Measurements from ENCODE around the gene MMP1. TPM values are rescaled to one million over a fixed set of nuclear protein-coding genes. Genes with fewer than 3 reads are reported as not detected.

Gene MMP1
- total RNA-seq, 1 donor from 2014 or later: not detected

GRCh38 chr11:102824556-102824955, 26.6 kb upstream of the MMP1 start:
- no peaks in the 10 kb centered on the region for H3K36me3 Mint-ChIP-seq (ENCODE audit: low read depth, unreplicated experiment)
- H3K27me3 Mint-ChIP-seq (ENCODE audit: unreplicated experiment): no peaks in the 10 kb centered on the region
- no peak overlapping the region for H3K4me3 Mint-ChIP-seq (ENCODE audit: unreplicated experiment)
- DNase-seq (ENCODE audit: low spot score): no peak
- H3K4me1 Mint-ChIP-seq (ENCODE audit: unreplicated experiment): no peaks in the 10 kb centered on the region
- H3K9me3 Mint-ChIP-seq (ENCODE audit: unreplicated experiment): no peaks in the 10 kb centered on the region
- no peak for TF ChIP-seq CTCF (IDR thresholded peaks at IDR 0.05; ENCODE audit: unreplicated experiment)
- H3K27ac Mint-ChIP-seq (ENCODE audit: unreplicated experiment): no peak overlapping the region

GRCh38 chr11:102819491-102819890, 21.5 kb upstream of the MMP1 start:
- peaks cover 1% of the 10 kb centered on the region for H3K27me3 Mint-ChIP-seq (ENCODE audit: unreplicated experiment)
- H3K27ac Mint-ChIP-seq (ENCODE audit: unreplicated experiment): no peak overlapping the region

GRCh38 chr11:102813484-102813883, 15.5 kb upstream of the MMP1 start:
- DNase-seq (ENCODE audit: low spot score): no peak
- H3K4me1 Mint-ChIP-seq (ENCODE audit: unreplicated experiment): no peaks in the 10 kb centered on the region
- no peak overlapping the region for H3K4me3 Mint-ChIP-seq (ENCODE audit: unreplicated experiment)
- no peak for TF ChIP-seq CTCF (IDR thresholded peaks at IDR 0.05; ENCODE audit: unreplicated experiment)
- H3K27ac Mint-ChIP-seq (ENCODE audit: unreplicated experiment): no peak overlapping the region
- no peaks in the 10 kb centered on the region for H3K36me3 Mint-ChIP-seq (ENCODE audit: low read depth, unreplicated experiment)
- no peaks in the 10 kb centered on the region for H3K9me3 Mint-ChIP-seq (ENCODE audit: unreplicated experiment)
- H3K27me3 Mint-ChIP-seq (ENCODE audit: unreplicated experiment): peaks cover 1% of the 10 kb centered on the region

More at GRCh38 chr11:102819491-102819890, 21.5 kb upstream of the MMP1 start:
- H3K4me3 Mint-ChIP-seq (ENCODE audit: unreplicated experiment): no peak overlapping the region
- no peaks in the 10 kb centered on the region for H3K4me1 Mint-ChIP-seq (ENCODE audit: unreplicated experiment)
- no peaks in the 10 kb centered on the region for H3K36me3 Mint-ChIP-seq (ENCODE audit: low read depth, unreplicated experiment)
- no peaks in the 10 kb centered on the region for H3K9me3 Mint-ChIP-seq (ENCODE audit: unreplicated experiment)
- no peak for TF ChIP-seq CTCF (IDR thresholded peaks at IDR 0.05; ENCODE audit: unreplicated experiment)
- DNase-seq (ENCODE audit: low spot score): no peak

GRCh38 chr11:102812188-102812587, 14.2 kb upstream of the MMP1 start:
- DNase-seq (ENCODE audit: low spot score): no peak
- no peaks in the 10 kb centered on the region for H3K9me3 Mint-ChIP-seq (ENCODE audit: unreplicated experiment)
- H3K4me1 Mint-ChIP-seq (ENCODE audit: unreplicated experiment): peaks cover 2% of the 10 kb centered on the region
- H3K36me3 Mint-ChIP-seq (ENCODE audit: low read depth, unreplicated experiment): no peaks in the 10 kb centered on the region
- TF ChIP-seq CTCF (IDR thresholded peaks at IDR 0.05; ENCODE audit: unreplicated experiment): no peak
- H3K4me3 Mint-ChIP-seq (ENCODE audit: unreplicated experiment): no peak overlapping the region
- H3K27me3 Mint-ChIP-seq (ENCODE audit: unreplicated experiment): peaks cover under 1% of the 10 kb centered on the region
- no peak overlapping the region for H3K27ac Mint-ChIP-seq (ENCODE audit: unreplicated experiment)

- DNase-seq (ENCODE audit: low spot score): no peak
- Mint-ChIP-seq H3K27me3 (ENCODE audit: unreplicated experiment) (peaks cover 2% of the 10 kb centered on the region), H3K9me3 (ENCODE audit: unreplicated experiment) (no peaks in the 10 kb centered on the region), H3K4me1 (ENCODE audit: unreplicated experiment) (peaks cover 2% of the 10 kb centered on the region), H3K36me3 (ENCODE audit: low read depth, unreplicated experiment) (no peaks in the 10 kb centered on the region), H3K27ac (ENCODE audit: unreplicated experiment) (no peak overlapping the region), H3K4me3 (ENCODE audit: unreplicated experiment) (no peak overlapping the region)
- no peak for TF ChIP-seq CTCF (IDR thresholded peaks at IDR 0.05; ENCODE audit: unreplicated experiment)
Observed at GRCh38 chr11:102810950-102811660, 13.1 kb upstream of the MMP1 start.
